HG03520 (cell line): ENCODE data around the gene ARHGEF10L.

ENCODE experiments used
- ATAC-seq: cut with Tn5 transposase; IDR thresholded peaks from one replicate; pipeline ENCODE4 v1.9.1; 2021; ENCODE audit warnings: mild to moderate bottlenecking, moderate library complexity; ENCODE audit not compliant: unreplicated experiment

The ARHGEF10L gene

DNA sequence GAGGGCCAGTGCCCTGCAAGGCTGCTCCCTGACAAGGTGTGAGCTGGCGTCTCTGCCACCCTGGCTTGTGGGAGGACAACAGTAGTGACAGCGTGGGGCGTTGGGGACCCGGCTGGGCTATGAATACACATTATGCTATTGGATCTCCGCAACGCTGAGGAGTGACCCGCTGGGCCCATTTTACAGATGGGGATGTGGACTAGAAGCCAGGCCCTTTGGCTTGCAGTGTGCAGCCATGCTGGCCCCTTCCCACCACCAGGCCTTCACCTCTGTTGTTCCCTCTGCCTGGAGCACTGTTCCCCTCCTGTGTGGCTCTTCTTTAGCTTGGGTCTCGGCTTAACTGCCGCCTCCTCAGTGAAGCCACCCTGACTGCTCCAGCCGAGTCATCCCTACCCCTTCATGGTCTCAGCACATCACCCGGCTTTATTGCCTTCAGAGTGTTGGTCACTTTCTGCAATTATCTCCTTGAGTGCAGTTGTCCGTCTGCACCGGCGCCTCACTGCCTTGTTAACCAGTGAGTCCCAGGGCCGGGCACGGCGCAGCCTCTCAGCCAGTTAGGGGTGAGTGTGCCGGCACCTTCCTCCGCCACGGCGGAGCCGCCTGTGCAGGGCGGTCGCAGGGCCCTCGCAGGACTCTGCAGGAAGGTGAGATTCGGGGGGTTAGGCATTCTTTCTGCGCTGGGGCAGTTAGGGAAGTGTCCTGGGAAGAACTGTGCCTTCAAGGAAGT is 131.3 kb downstream of the ARHGEF10L start:
- no peak for ATAC-seq

DNA sequence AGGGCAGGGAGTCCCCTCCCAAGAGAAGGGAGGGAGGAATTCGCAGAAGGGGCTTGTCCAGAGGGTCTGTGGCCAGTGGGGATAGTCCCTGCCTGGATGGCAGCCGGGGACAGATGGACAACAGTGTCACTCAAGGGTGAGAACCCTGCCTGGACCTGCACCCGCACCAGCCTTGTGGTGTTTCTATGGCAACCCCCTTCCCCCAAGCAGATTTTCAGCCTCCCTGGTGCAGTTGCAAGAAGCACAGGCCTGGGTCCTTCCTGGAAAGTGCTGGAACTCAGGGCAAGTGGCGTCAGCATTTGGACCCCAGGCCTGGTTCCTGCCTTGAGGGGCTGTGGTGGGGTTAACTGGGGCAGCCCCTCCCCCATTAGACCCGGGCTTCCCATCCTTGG is 131.8 kb downstream of the ARHGEF10L start:
- ATAC-seq: no peak

DNA sequence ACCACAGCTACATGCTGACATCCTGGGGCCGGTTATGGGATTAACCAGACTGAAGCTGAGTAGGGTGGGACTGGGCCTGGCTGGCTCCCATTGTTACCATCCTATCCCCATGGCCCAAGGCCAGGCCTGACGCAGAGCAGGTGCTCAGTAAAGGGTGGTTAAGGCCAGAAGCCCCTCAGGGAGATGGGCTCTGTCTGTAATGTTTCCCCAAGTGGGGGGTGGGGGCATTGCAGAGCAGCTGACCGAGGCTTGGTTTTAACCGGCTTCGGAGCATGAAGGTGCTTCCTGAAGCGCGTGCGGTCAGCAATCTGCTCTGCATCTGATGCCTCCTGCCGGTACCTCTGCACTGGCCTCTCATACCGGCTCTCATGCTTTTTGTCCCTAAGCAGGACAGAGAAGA is 132.2 kb downstream of the ARHGEF10L start:
- no peak for ATAC-seq

- no peak for ATAC-seq
These were observed 132.7 kb downstream of the ARHGEF10L start for GRCh38 chr1:17672226-17672625.

DNA sequence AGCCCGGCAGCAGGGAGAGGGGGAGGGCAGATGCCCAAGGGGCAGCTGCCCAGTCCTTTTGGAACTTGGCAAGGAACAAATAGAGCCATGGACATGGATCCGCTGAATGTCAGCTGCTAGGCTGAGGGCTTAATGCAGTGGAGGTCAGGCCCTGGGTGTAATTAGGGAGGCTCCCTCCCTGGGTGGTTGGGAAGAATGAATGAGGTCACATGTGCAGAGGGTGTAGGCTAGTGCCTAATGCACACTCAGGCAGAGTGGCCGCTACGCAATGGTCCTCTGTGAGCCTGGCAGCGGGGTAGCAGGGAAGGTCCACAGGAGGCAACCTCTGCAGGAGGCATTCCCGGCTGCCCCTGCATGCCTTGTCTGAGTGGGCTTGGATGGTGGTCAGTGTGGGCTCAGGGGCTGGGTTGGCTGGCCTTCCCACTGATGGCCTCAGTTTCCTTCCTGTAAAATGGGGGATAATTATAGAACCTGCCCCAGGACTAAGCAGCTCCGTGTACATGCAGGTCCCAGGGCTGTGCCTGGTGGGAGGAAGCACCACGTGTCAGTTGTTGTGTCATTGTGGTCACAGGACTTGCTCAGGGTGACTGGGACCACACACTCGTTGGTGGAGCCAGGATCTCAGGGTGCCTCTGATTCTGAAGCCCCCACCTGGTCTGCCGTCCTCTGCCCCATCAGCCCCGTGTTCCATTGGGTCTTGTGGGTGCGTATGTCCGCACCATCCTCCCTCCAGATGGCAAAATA is 134.0 kb downstream of the ARHGEF10L start:
- ATAC-seq: no peak

DNA sequence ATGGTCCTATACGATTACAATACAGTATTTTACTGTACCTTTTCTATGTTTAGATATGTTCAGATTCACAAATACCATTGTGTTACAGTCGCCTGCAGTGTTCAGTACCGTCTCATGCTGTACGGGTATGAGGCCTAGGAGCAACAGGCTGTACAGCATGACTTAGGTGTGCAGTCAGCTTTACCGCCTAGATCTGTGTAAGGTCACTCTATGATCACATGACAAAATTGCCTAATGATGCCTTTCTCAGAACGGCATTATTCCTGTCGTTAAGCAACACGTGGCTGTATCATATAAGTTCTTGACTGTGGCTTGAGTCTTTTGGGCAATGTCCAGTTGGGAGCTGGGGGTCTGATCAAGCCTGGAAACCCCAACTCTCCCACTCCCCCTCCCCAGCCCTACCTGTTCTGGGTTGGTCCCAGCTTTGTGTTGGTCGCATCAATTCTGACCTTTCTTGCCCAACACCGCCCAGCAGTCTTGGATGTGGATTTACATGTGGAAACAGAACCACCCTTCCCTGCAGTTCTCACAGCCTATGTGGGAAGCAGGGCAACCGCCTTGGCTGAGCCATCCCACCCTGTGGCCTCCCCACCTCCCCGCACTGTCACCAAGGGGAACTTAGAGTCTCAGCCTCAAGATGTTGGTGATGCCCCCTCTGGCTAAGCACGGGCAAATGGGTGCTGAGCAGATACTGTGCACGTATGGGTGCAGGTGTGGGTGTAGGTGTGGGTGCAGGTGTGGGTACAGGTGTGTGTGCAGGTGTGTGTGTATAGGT is 135.4 kb downstream of the ARHGEF10L start:
- no peak for ATAC-seq

DNA sequence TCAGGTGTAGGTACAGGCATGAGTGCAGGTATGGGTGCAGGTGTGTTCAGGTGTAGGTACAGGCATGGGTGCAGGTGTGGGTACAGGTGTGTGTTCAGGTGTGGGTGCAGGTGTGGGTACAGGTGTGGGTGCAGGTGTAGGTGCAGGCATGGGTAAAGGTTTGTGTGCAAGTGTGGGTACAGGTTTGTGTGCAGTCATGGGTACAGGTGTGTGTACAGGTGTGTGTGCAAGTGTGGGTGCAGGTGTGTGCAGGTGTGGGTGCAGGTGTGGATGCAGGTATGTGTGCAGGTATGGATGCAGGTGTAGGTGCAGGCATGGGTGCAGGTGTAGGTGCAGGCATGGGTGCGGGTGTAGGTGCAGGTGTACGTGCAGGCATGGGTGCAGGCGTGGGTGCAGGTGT is 136.2 kb downstream of the ARHGEF10L start:
- no peak for ATAC-seq

GRCh38 chr1:17676387-17677060 is 137.0 kb downstream of the ARHGEF10L start:
- no peak for ATAC-seq

GRCh38 chr1:17678011-17678410 is 138.5 kb downstream of the ARHGEF10L start:
- no peak for ATAC-seq

GRCh38 chr1:17679856-17680255 is 140.4 kb downstream of the ARHGEF10L start:
- no peak for ATAC-seq

DNA sequence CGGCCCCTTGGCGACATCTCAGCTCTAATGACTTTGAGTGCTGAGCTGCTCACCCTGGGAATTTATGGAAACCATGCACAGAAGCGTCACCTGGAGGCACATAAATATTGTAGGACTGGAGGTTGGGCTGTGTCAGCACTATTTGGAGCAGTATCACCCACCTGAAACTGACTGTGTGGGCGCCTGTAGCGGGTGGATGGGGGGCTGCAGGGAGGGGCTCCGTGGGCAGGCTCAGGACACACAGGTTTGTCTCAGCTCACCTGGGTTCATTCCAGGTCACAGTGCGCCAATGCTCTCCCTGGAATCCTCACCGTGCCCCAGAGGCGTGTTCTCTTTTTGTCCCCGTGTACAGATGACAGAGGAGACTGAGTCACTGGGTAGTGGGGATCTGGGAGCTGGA is 140.8 kb downstream of the ARHGEF10L start:
- no peak for ATAC-seq

DNA sequence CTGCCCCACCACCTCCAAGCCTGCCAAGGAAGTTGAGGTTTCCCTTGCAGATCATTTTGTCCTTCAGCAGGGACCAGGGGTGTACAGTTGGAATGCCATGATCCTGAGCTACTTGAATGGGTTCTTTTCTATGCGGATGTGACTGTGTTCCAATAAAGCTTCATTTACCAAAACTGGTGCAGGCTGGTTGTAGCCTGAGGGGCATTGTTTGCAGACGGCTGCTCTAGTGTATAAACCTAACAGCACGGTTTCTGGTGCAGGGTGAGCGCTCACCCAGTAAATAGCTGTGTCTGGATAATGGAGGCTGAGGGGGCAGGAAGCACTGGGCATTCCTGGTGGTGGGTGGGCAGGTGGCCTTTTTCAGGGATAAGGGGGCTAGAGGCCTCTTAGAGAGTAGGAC is 142.9 kb downstream of the ARHGEF10L start:
- no peak for ATAC-seq

DNA sequence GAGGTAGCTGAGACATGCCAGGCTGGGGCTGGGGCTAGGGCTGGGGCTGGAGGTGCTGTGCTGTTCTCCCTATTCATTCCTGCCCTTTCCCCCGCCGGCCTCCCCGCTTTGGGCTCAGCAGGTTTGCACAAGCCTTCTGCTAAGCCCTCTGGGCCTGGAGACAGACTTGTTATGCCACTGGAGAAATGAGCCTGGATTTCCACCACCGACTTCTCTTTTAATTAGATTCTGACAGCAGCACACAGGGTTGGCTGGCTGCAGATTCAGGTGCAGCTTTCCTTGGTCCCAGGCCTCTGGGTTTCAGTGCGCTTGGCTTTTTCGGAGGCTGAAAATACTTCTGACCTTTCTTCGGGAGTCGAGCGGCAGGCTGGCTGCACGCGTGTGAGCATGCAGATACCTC is 144.1 kb downstream of the ARHGEF10L start:
- ATAC-seq: no peak

DNA sequence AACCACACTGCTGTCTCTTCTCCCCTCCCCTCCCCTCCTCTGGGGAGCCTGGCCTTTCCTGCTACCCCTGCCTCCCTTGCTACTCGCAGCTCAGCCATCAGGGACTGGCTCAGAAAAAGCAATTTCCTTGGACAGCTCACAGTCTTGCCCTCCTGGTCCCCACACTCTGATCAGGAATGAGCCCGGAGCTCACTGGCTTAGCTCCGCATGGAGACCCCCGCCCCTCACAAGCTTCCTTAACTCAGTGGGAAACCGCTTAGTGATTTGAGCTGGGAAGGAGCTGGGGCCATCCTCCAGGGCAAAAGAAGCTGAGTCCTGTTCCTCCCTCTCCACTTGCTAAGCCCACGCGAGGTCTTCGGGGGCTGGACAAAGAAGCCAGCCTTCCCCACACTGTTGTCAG is 145.3 kb downstream of the ARHGEF10L start:
- ATAC-seq: no peak

DNA sequence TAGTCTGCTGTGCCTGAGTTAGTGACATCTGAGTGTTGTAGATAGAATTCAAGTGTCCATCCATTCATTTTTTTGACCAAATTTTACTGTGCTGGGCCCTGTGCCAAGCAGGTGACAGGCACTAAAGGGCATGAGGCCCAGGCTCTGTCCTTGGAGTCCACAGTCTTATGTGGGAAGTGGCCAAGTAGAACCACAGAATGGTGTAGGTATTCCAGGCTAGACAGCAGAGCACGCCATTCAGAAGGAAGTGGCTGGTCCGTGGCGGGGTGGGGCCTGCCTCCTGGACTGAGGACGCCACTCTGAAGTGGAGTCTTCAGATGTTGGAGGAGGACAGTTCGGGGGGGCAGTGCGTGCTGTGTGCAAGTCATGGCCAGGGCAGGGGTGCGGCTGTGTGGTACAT is 146.8 kb downstream of the ARHGEF10L start:
- ATAC-seq: no peak

GRCh38 chr1:17687145-17687544 is 147.6 kb downstream of the ARHGEF10L start:
- no peak for ATAC-seq

- ATAC-seq: no peak
These were observed 148.8 kb downstream of the ARHGEF10L start for GRCh38 chr1:17688217-17688810.

DNA sequence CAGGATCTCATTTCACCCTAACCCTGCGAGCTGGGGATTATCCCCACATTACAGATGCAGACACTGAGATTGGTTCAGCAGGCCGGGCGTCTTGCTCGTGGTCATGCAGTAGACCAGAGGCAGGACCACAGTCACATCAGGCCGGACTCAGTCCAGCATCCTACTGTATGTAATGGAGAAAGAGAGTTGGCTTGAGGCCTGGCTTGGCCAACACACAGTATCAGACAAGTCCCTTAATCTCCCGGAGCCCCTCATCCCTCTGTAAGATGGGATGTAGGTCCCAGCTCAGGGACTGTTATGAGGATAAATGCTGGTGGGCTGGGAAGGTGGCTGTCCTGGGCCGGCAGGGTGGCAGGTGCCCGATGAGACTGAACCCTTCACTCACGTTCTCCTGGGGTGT is 149.5 kb downstream of the ARHGEF10L start:
- ATAC-seq: no peak

GRCh38 chr1:17690906-17691634 is 151.6 kb downstream of the ARHGEF10L start:
- no peak for ATAC-seq

- ATAC-seq: no peak
These were observed 153.1 kb downstream of the ARHGEF10L start for GRCh38 chr1:17692645-17693044.
